Measurements from ENCODE around the gene CST6.
"Not testable (repeated sequence)": the region's sequence is repeated elsewhere in the genome, so short reads cannot be mapped to it uniquely, and the experiment has no call there.

CST6 gene

GRCh38 chr11:65987336-65987735 is 24.5 kb upstream of the CST6 start:
- DNase-seq: no peak

GRCh38 chr11:65988791-65989592 is 22.8 kb upstream of the CST6 start:
- peak; percentile 86 to 98 for DNase-seq

- no peak for DNase-seq
Measured at GRCh38 chr11:65992056-65992455, 19.8 kb upstream of the CST6 start.

DNA sequence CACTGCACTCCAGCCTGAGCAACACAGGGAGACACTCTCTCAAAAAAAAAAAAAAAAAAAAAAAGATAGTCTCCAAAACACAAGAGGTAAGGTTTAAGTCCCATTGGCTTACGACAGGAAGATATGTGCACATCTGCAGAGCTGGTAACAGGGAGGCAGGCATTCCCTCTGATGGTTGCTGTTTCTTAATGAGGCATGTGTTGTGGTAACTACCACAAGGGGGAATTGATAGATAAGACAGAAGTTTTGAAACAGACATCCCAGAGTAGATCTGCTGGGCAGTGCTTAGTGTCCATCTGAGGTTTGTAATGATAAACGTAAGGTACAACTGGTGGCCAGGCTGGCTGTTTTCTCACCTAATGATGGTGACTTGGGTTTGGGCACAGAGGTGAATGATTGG is 14.5 kb upstream of the CST6 start:
- no peak for DNase-seq

DNA sequence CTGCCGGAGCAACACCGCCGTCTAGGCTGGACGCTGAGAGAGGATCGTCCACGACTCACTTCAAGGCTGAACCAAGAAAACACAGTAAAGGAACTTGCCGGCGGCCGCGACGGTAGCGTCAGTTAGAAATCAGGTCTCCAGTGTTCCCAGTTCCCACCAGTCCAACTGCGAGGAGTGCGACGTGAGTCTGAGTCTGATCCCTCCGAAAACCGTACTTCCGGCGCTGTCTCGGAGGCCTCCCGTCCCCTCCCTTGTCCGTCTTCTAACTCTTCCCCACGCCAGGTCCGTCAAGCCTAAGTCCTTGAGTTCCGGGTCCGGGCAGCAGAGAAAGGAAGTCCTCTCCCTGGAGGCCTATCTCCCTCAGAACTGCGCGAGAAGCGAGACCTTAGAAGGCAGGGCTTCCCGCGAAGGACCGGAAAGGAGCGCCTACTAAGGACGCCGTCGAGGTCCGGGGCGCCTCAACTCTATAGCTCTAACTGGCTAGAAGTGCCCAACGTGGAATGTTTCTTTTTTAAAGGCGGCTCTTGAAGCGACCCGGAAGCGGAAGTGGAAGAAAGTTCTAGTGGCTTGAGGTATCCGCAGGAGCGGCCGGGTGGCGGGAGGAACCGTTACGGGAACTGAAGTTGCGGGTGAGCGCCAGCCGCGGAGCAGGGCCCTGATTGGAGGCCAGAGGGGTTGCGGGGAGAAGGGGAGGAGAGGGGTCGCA is 9.7 kb upstream of the CST6 start, which contains the start of the genes BANF1 and EIF1AD:
Gene BANF1, plus strand, starts transcription at position 562 of the 706 bp plus-strand sequence. CDS start 748 bp downstream, outside the sequence.
Gene EIF1AD, minus strand, starts transcription at position 216 of the 706 bp plus-strand sequence. CDS start 1,768 bp downstream, outside the sequence.
- DNase-seq: peak; percentile 93 to 97

GRCh38 chr11:66002648-66003225 is 9.1 kb upstream of the CST6 start:
- no peak for DNase-seq

DNA sequence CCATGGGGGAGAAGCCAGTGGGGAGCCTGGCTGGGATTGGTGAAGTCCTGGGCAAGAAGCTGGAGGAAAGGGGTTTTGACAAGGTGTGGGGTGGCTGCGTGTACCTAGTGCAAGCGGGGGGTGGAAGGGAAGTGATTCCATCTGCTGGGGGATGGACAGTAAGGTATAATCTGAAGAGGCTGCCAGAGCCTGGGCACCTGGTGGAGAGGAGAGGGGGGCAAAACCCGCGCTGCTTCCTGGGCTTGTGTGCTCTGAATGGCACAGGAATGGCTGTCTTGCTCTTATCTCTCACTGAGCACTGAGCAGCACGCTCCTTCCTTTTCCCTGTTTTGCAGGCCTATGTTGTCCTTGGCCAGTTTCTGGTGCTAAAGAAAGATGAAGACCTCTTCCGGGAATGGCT is 8.5 kb upstream of the CST6 start:
- DNase-seq: no peak

DNA sequence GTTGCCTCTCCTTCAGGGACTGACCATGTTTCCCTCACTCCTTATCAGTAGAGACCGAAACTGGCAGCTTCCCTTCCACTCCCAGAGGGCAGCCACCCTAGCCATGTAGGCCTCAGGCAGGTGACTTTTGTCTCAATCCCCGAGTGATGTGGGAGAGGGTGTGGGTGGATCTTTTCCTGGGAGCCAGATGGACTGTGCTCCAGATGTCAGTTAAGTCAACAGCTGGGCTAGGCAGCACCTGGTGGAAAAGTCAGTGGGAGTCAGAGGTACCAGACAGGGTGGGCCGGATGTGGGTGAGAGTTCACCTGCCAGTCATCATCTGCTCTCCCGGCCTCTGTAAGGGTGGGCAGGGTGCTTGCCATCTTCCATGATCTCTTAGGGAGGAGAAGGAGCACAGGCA is 7.6 kb upstream of the CST6 start:
- no peak for DNase-seq

GRCh38 chr11:66006134-66006890 is 5.5 kb upstream of the CST6 start:
- no peak for DNase-seq

DNA sequence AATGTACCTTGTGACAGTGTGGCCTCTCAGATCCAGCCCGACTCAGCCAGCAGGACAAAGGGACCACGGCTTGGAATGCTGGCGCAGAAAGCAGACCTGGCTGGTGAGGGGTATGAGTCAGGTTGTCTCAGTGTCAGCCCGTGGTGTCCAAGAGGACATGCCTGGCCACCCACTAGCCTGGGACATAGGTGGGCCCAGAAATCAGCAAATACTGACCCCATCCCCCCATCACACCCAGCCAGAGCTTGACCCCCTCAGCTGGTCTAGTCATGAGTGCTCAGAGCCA is 5.0 kb upstream of the CST6 start:
- no peak for DNase-seq

DNA sequence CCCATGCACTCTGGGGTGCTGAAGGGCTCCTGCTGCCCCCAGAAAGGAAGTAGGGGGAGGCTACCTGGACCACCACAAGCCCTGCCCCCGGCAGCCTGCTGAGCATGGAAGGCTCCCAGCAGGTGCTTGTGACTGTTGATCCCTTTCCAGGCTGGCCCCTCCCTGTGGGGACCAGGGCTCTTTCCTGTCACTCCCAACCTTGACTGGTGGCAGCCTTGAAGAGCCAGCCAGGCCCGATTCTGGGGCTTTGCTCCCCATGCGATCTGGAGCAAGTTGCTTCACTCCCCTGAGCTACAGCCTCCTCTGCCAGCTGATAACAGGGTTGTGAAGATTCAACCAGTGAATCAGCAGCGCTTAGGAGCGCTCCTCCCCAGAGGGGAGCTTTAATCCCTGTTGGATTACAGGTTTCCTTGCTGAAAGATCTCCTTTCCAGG is 4.6 kb upstream of the CST6 start:
- DNase-seq: no peak

DNA sequence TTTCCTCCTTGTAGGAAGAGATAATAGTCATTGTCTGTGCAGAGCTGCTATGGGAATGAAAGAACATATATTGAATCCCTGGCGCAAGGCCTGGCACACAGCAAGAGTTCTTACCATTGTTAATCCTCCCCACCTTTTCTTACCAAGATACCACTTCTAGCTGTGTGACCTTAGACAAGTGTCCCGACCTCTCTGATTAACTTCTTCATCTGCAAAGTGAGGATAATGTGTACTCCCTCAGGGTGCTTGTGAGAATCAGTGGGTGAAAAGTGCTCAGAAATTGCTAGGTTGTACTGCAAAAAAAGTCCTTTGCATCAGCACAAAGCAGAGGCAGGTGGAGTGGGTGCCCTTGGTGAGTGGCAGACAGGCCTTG is 3.7 kb upstream of the CST6 start:
- DNase-seq: no peak

DNA sequence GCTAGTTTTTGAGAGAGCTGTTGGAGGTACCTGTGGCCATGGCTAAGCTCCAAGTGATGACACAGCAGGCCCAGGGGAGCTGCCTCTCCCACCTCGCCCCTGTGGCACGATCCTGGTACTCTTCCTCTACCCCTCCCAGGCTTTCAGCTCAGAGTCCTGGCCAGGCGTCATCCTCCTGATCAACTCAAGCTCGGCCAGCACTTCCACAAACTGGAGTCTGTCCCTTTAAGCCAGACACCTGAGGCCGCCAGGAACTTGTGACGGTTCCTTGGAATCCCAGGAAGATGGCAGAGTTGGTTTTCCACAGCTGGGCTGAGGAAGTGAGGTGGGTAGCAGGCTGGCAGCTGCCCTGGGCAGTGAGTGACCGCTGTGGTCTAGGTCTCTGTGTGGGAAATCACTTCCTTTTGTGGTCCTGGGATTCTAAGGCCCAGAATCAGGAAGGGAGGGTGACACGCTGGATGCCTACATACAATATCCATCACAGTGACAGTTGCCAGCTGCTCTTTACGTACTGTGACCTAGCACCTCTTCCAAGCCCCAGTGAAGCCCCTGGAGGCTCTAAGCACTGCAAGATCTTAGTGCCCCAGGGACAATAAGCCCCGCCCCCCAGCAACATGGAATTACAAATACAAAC is 3.2 kb upstream of the CST6 start:
- DNase-seq: peak in 1 of 2 donors; percentile 18

DNA sequence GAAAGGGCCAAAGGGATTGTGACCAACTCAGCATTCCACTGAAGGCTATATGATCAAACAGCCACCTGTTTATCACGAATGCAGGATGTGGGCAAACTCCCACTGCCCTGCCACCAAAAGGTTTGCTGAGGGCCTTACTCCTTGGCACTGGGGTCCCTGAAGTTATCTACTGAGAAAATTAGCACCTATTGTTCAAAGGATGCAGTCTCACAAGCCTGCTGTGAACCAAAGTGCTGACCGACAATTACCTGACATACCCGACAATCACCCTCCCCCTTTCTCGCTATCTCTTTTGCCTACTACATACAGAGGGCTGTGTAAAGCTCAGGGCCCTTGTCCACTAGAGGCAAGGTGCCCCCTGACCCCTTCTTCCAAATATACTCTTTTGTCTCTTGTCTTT is 1.8 kb upstream of the CST6 start:
- DNase-seq: not testable (repeated sequence)

DNA sequence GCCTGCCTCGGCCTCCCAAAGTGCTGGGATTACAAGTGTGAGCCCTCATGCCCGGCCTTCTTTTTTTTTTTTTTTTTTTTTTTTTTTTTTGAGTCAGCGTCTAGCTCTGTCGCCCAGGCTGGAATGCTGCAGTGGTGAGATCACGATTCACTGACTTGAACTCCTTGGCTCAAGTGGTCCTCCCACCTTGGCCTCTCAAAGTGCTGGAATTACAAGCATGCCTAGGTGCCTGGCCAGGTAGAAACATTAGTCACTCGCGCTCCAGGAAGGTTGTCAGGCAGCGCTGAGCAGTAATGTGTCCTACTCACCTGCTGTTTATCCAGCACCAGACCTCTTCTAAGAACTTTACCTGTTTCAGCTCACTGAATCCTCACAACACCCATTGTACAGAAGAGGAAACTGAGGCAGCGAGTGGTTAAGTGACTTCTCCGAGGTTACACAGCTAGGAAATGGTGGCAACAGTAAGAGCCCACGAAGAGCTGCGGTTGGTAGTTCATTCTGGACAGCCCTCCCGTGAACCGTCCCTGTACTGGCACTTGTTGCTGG is 496 bp upstream of the CST6 start:
- no peak for DNase-seq

- no peak for DNase-seq
Measured at GRCh38 chr11:66012371-66012945, 650 bp downstream of the CST6 start.

- peak; percentile 77 to 78 for DNase-seq
Measured at GRCh38 chr11:66012946-66013761, 1.3 kb downstream of the CST6 start.

GRCh38 chr11:66013762-66014100 is 1.9 kb downstream of the CST6 start:
- DNase-seq: no peak

GRCh38 chr11:66014804-66015453 is 3.1 kb downstream of the CST6 start:
- DNase-seq: no peak

GRCh38 chr11:66015454-66015881 is 3.7 kb downstream of the CST6 start:
- no peak for DNase-seq

Data from inflammatory macrophage treated with lipopolysaccharide for 1 hour (primary cell).